MM.1S (cell line): ENCODE data around the gene DMGDH.

Experiments
- DNase-seq: peaks from one replicate; pipeline ENCODE4 v3.0.0-alpha.2; 2015
- H2AFZ ChIP-seq: fragments of 300-600 bp; sonication (generic); 2 replicates; pipeline ENCODE4 v1.6.0; 2016; ENCODE audit warnings: antibody characterized with exemption, low read length
- H3F3A ChIP-seq: fragments of 300-600 bp; sonication (generic); 2 replicates; pipeline ENCODE4 v1.6.1; 2016; ENCODE audit warnings: mild to moderate bottlenecking, antibody characterized with exemption, low read length, moderate library complexity, mixed read lengths; ENCODE audit not compliant: insufficient read depth
- H3K27ac ChIP-seq: fragments of 300-600 bp; sonication (generic); 2 replicates; pipeline ENCODE4 v1.5.1; 2016; ENCODE audit warnings: mild to moderate bottlenecking, low read length
- H3K27me3 ChIP-seq: fragments of 300-600 bp; sonication (generic); replicated peaks from 2 replicates; pipeline ENCODE4 v1.6.0; 2016; ENCODE audit warnings: low read length; ENCODE audit not compliant: insufficient read depth
- H3K36me3 ChIP-seq: fragments of 300-600 bp; sonication (generic); replicated peaks from 2 replicates; pipeline ENCODE4 v1.6.1; 2016; ENCODE audit warnings: mild to moderate bottlenecking, low read length, mixed read lengths; ENCODE audit not compliant: insufficient read depth
- H3K4me1 ChIP-seq: fragments of 300-600 bp; sonication (generic); 2 replicates; pipeline ENCODE4 v1.6.1; 2016; ENCODE audit warnings: low read length, mixed read lengths
- H3K4me2 ChIP-seq: fragments of 300-600 bp; sonication (generic); 2 replicates; pipeline ENCODE4 v1.6.0; 2016; ENCODE audit warnings: low read depth, low read length
- H3K4me3 ChIP-seq: fragments of 300-600 bp; sonication (generic); 2 replicates; pipeline ENCODE4 v1.5.1; 2016; ENCODE audit warnings: low read length, mixed read lengths
- H3K79me2 ChIP-seq: fragments of 300-600 bp; sonication (generic); 2 replicates; pipeline ENCODE4 v1.6.1; 2016; ENCODE audit warnings: mixed run types, low read length, mixed read lengths
- H3K9ac ChIP-seq: fragments of 300-600 bp; sonication (generic); 2 replicates; pipeline ENCODE4 v1.6.1; 2016; ENCODE audit warnings: low read length, mixed read lengths
- H3K9me2 ChIP-seq: fragments of 300-600 bp; sonication (generic); replicated peaks from 2 replicates; pipeline ENCODE4 v1.6.1; 2016; ENCODE audit warnings: mild to moderate bottlenecking, low read length, mixed read lengths; ENCODE audit not compliant: insufficient read depth
- H3K9me3 ChIP-seq: fragments of 300-600 bp; sonication (generic); replicated peaks from 2 replicates; pipeline ENCODE4 v1.6.1; 2016; ENCODE audit warnings: mild to moderate bottlenecking, low read length, mixed read lengths; ENCODE audit not compliant: insufficient read depth
- H4K20me1 ChIP-seq: fragments of 300-600 bp; sonication (generic); 2 replicates; pipeline ENCODE4 v1.6.1; 2016; ENCODE audit warnings: mild to moderate bottlenecking, low read length, moderate library complexity, mixed read lengths; ENCODE audit not compliant: insufficient read depth
- CTCF ChIP-seq: fragments of 300-600 bp; sonication (generic); IDR thresholded peaks from 2 replicates; pipeline ENCODE4 v1.5.1; 2016; ENCODE audit warnings: antibody characterized with exemption, low read length, mixed read lengths
- EZH2 ChIP-seq: fragments of 300-600 bp; sonication (generic); optimal IDR thresholded peaks from 2 replicates; pipeline ENCODE3; 2017; ENCODE audit warnings: low read depth, mild to moderate bottlenecking, antibody characterized with exemption, low read length, mixed read lengths
- EZH2phosphoT487 ChIP-seq: fragments of 300-600 bp; sonication (generic); IDR thresholded peaks from 2 replicates; pipeline ENCODE4 v1.6.1; 2018; ENCODE audit warnings: antibody characterized with exemption, low read length

The DMGDH gene

GRCh38 chr5:79023348-79023747 is 46.1 kb downstream of the DMGDH start:
- no peak overlapping the region for H3K4me2 ChIP-seq
- H4K20me1 ChIP-seq, result no peaks in the 10 kb centered on the region
- H3K4me3 ChIP-seq, result no peak overlapping the region
- peaks cover 6% of the 10 kb centered on the region; the same call in 1 of the 2 replicates for H3K4me1 ChIP-seq
- H3K9me2 ChIP-seq, result no peaks in the 10 kb centered on the region
- no peaks in the 10 kb centered on the region for H3K79me2 ChIP-seq
- no peak overlapping the region for H2AFZ ChIP-seq
- H3F3A ChIP-seq, result no peaks in the 10 kb centered on the region
- no peaks in the 10 kb centered on the region for H3K9me3 ChIP-seq
- H3K36me3 ChIP-seq, result no peaks in the 10 kb centered on the region
- H3K9ac ChIP-seq, result no peak overlapping the region
- TF ChIP-seq CTCF, result no peak
- no peak for TF ChIP-seq EZH2phosphoT487
- TF ChIP-seq EZH2, result no peak
- DNase-seq, result no peak
- H3K27ac ChIP-seq, result no peak overlapping the region
- H3K27me3 ChIP-seq, result no peaks in the 10 kb centered on the region

GRCh38 chr5:79022771-79023170 is 46.7 kb downstream of the DMGDH start:
- H3K4me1 ChIP-seq, result peaks cover 6% of the 10 kb centered on the region; the same call in 1 of the 2 replicates
- no peaks in the 10 kb centered on the region for H4K20me1 ChIP-seq
- no peaks in the 10 kb centered on the region for H3K27me3 ChIP-seq
- H3K9me2 ChIP-seq, result no peaks in the 10 kb centered on the region
- no peak for TF ChIP-seq CTCF
- no peak for TF ChIP-seq EZH2phosphoT487
- TF ChIP-seq EZH2, result no peak
- H3F3A ChIP-seq, result no peaks in the 10 kb centered on the region
- no peaks in the 10 kb centered on the region for H3K36me3 ChIP-seq
- H3K27ac ChIP-seq, result no peak overlapping the region
- H3K9me3 ChIP-seq, result no peaks in the 10 kb centered on the region
- no peak overlapping the region for H3K4me3 ChIP-seq
- no peak overlapping the region for H3K4me2 ChIP-seq
- no peak for DNase-seq
- no peak overlapping the region for H2AFZ ChIP-seq
- no peaks in the 10 kb centered on the region for H3K79me2 ChIP-seq
- H3K9ac ChIP-seq, result no peak overlapping the region

- no peak overlapping the region for H3K4me2 ChIP-seq
- H3K4me1 ChIP-seq, result peaks cover 6% of the 10 kb centered on the region; the same call in 1 of the 2 replicates
- H3K9me2 ChIP-seq, result no peaks in the 10 kb centered on the region
- no peaks in the 10 kb centered on the region for H3F3A ChIP-seq
- H3K27ac ChIP-seq, result no peak overlapping the region
- no peak for DNase-seq
- no peak overlapping the region for H3K9ac ChIP-seq
- H3K36me3 ChIP-seq, result no peaks in the 10 kb centered on the region
- no peaks in the 10 kb centered on the region for H3K79me2 ChIP-seq
- H3K9me3 ChIP-seq, result no peaks in the 10 kb centered on the region
- H4K20me1 ChIP-seq, result no peaks in the 10 kb centered on the region
- TF ChIP-seq EZH2 (no peak), EZH2phosphoT487 (no peak), CTCF (no peak)
- no peak overlapping the region for H3K4me3 ChIP-seq
- H3K27me3 ChIP-seq, result no peaks in the 10 kb centered on the region
- 0 out of 2 replicates have a peak overlapping the region, but pooled peaks have one; percentile 18 for H2AFZ ChIP-seq
Measured at GRCh38 chr5:79021753-79022152, 47.7 kb downstream of the DMGDH start.
